NCI-H446 (cell line): Measurements from ENCODE around the gene ZBTB20.

ENCODE experiments used
- DNase-seq, 2 experiments: peaks; one replicate each; lab custom pipeline; 2025; lab: John Stamatoyannopoulos, UW

Gene ZBTB20

GRCh38 chr3:114519415-114519814, 627.7 kb downstream of the ZBTB20 start:
- no peak for DNase-seq

GRCh38 chr3:114518206-114518808, 628.8 kb downstream of the ZBTB20 start:
- DNase-seq: no peak

GRCh38 chr3:114510201-114510600, 636.9 kb downstream of the ZBTB20 start:
- no peak for DNase-seq

GRCh38 chr3:114509756-114510155, 637.3 kb downstream of the ZBTB20 start:
- DNase-seq: no peak

DNA sequence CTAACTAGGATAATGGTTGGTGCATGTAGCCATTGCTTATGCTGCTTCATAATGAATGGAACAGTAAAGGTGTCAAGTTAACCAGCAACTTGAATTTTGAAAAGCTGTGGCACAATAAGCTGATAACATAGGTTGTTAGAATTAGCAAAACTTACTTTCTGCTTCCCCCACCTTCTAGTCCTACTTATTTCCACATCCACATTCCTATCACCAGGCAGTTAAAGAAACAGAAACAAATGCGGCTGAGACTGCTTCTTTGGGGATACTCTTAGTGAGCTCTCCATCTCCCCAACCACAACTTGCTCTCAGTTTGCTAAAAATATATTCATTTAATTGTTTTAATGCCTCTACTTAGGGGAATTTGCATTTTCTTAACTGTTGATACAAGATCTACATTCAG, 638.1 kb downstream of the ZBTB20 start:
- no peak for DNase-seq

DNA sequence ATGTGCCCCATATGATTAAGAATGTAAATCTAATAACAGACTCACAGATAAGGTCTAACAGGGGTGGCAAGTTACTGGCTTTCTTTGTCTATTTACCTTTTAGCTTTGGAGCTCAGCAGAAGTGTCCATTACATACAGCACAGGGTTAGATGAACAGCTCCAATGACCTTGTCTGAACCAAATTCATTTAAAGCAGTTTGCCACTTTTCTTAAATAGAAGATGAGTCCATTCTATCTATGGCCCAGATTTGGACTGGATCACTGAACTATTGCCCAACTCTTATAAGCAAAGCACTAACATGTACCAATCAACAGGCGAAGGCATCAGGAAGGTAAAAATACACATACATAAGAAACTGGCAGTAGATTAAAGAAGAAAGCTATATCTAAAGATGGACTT, 638.9 kb downstream of the ZBTB20 start:
- DNase-seq: no peak

DNA sequence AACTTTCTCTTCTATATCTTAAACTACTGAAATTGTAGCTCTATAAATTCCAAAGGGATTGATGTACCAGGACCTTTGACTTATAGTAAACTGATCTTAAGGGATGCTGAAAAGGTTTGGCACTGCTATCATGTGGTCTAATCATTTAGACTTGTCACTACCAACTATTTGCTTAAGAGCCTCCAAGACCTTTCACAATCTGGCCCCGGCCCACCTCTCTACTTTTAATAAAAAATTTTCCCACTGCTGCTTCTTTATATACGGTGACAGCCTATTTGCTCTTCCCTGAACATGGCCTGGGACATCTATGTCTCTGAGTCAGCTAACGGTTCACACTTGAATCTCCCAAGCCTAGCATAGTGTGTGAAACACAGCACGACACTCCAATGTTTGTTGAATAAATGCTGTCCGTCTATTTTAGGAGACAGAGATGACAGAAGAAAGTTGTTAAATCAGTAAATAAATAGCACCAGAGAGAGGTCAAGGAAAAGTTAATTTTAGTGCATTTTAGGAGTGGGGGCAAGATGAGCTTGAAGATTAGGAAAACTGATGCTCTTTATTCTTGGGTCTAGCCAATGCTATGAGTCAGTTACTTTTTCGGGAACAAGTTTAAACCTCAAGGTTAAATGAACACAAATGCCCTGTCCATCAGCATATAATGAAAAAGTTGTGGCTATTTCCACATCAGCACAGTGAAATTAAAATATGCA, 640.3 kb downstream of the ZBTB20 start:
- no peak for DNase-seq

- DNase-seq: no peak
Measured at GRCh38 chr3:114504941-114505628, 642.0 kb downstream of the ZBTB20 start.

GRCh38 chr3:114502204-114502603, 644.9 kb downstream of the ZBTB20 start:
- DNase-seq: no peak

GRCh38 chr3:114499976-114500375, 647.1 kb downstream of the ZBTB20 start:
- no peak for DNase-seq

- DNase-seq: no peak
Measured at GRCh38 chr3:114498539-114499370, 648.3 kb downstream of the ZBTB20 start.

- no peak for DNase-seq
Measured at GRCh38 chr3:114496874-114497273, 650.2 kb downstream of the ZBTB20 start.

GRCh38 chr3:114496466-114496865, 650.6 kb downstream of the ZBTB20 start:
- no peak for DNase-seq

- DNase-seq: peak; percentile 62 to 77
Measured at GRCh38 chr3:114496021-114496434, 651.1 kb downstream of the ZBTB20 start.

DNA sequence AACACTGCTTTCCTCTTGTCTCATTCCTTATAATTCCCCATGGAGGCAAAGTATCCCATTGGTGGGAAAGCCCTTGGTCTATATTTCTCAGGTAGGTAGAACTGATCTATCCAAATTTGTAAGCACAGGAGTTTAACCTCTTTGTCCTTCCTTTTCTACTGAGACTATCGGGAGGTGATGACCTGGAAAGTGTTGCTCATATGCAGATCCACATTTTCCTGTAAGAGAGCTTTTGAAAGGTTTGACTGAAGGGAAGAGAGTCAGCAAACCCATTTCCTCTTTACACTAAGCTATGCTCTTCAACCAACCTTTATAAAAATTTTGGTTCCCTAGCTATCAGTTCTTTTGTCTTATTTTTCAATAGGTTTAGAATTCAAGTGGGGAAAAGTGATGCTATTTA, 652.6 kb downstream of the ZBTB20 start:
- DNase-seq: no peak

GRCh38 chr3:114490829-114491228, 656.3 kb downstream of the ZBTB20 start:
- no peak for DNase-seq

DNA sequence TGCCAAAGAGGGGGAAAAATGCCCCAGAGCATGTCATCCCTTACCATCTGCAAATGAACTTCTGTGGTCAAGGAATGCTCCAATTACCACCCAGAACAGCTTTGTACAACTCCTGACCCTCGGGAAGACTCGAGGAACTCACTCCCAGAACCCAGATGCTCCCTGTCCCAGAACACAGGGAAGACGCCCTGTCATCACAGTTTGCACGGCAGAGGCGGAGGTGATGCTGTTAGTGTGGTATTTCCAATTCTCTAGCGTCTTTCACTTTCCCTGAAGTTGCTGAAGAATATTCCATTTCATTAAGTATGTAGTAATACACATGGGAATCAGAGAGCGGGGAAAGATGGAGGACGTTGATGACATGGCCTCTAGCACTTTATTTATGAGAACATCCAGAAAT, 659.6 kb downstream of the ZBTB20 start:
- no peak for DNase-seq

DNA sequence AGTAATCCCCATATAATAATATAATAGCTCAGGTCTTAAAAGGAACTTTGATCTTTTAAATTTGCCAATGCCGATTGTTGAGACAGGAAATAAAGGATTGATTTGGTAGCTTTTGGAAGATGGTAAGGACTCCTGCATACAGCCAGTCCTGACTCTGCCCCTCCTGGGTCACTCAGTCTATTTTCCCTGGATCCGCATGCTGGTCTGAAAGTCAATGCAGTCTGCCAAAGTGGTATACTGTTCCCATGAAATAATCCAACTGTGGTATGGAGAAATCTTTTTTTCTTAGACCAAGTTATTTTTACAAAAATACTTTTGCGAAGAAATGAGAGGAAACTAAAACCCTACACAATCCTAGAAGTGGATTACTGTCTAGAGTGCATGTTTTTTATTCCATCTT, 662.2 kb downstream of the ZBTB20 start:
- no peak for DNase-seq

DNA sequence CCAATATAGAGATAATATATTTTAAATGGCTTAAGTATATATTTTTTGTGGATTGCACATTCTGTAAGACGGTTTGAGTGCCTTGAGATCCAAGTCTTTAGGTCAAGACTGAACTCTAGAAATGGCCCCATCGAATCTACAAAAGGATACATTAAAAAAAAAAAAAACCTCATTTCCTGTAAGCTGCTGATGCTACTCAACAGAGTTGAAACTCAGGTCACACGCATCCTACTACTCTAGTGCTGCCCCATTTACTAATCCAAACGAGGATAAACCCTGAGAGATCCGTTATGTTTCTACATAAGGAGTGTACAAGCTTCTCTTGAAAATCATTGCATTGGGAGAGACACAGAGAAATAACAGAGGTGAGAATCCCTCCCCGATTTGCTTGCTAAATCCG, 666.0 kb downstream of the ZBTB20 start:
- no peak for DNase-seq

- no peak for DNase-seq
Measured at GRCh38 chr3:114480442-114480841, 666.6 kb downstream of the ZBTB20 start.

DNA sequence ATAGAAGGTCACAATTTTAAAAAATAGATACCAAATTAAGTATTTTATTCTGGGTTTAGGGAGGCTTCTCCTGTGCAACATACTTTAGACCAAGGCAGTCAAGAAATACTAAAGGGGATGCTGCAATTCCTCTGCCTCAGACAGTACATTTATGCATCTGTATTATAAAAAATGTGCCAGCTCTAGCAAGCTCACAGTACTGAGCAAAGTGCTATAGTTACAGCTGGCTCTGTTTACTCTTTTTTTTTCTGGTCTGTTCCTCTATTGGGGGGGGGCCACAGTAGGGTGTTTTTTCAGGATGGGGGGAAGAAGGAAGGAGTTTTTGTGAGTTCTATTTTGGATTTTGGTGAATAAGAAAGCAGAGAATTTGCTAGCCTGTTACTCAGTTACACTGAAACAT, 668.3 kb downstream of the ZBTB20 start:
- DNase-seq: no peak

- no peak for DNase-seq
Measured at GRCh38 chr3:114476511-114476910, 670.6 kb downstream of the ZBTB20 start.
